GM18519 (cell line): ENCODE measurements around the gene NYNRIN.
"Not testable (repeated sequence)": the region's sequence is repeated elsewhere in the genome, so short reads cannot be mapped to it uniquely, and the experiment has no call there.

Experiments
- ATAC-seq: cut with Tn5 transposase; IDR thresholded peaks from one replicate; pipeline ENCODE4 v1.9.1; 2021; ENCODE audit warnings: mild to moderate bottlenecking, moderate library complexity; ENCODE audit not compliant: unreplicated experiment, low FRiP score

NYNRIN gene

GRCh38 chr14:24441485-24441884 lies 42.7 kb downstream of the NYNRIN start:
- ATAC-seq, result no peak

GRCh38 chr14:24441904-24442239 lies 43.1 kb downstream of the NYNRIN start:
- ATAC-seq, result no peak

- ATAC-seq, result peak; percentile 86
These were observed 43.6 kb downstream of the NYNRIN start, which contains the start of gene SDR39U1 for GRCh38 chr14:24442240-24443052. SDR39U1 (minus strand) TSS chr14:24442776; CDS start chr14:24442769, 7 bp downstream.

- ATAC-seq, result no peak
These were observed 44.4 kb downstream of the NYNRIN start for GRCh38 chr14:24443053-24443665.

- ATAC-seq, result not testable (repeated sequence)
These were observed 52.0 kb downstream of the NYNRIN start for GRCh38 chr14:24450828-24451227.

GRCh38 chr14:24456980-24457379 lies 58.2 kb downstream of the NYNRIN start:
- ATAC-seq, result no peak

GRCh38 chr14:24458736-24459135 lies 59.9 kb downstream of the NYNRIN start:
- no peak for ATAC-seq

- no peak for ATAC-seq
These were observed 60.5 kb downstream of the NYNRIN start for GRCh38 chr14:24459331-24459730.

- ATAC-seq, result no peak
These were observed 62.5 kb downstream of the NYNRIN start for GRCh38 chr14:24461336-24461735.

GRCh38 chr14:24463017-24463883 lies 64.4 kb downstream of the NYNRIN start:
- ATAC-seq, result no peak

GRCh38 chr14:24463884-24464785 lies 65.3 kb downstream of the NYNRIN start:
- ATAC-seq, result no peak

GRCh38 chr14:24465368-24465767 lies 66.6 kb downstream of the NYNRIN start:
- ATAC-seq, result no peak

GRCh38 chr14:24465805-24466204 lies 67.0 kb downstream of the NYNRIN start:
- ATAC-seq, result no peak
